GM21390 (cell line): ENCODE results near the gene TCEAL1.
"Not testable (repeated sequence)": the region's sequence is repeated elsewhere in the genome, so short reads cannot be mapped to it uniquely, and the experiment has no call there.

Experiments used
- ATAC-seq: cut with Tn5 transposase; IDR thresholded peaks from one replicate; pipeline ENCODE4 v1.9.1; 2021; ENCODE audit not compliant: unreplicated experiment

TCEAL1 gene

DNA sequence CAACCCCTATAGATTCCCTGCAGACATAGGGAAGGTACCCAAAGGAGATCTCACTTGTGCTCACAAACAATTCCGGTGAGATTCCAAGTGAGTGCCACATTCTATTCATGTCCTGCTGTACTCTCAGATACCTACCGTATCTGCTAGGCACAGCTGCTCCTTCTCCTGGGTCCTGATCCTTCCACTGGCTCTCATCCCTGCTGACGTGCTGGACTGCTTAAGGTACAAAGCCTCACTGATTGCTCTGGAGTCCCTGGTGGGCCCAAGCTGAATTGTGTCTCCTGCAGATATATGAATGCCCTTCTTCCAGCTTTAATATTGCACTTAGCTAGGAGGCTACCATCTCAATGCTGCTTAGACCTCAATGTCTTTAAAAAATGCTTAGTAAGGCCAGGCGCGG, 2.4 kb downstream of the TCEAL1 start:
- no peak for ATAC-seq

DNA sequence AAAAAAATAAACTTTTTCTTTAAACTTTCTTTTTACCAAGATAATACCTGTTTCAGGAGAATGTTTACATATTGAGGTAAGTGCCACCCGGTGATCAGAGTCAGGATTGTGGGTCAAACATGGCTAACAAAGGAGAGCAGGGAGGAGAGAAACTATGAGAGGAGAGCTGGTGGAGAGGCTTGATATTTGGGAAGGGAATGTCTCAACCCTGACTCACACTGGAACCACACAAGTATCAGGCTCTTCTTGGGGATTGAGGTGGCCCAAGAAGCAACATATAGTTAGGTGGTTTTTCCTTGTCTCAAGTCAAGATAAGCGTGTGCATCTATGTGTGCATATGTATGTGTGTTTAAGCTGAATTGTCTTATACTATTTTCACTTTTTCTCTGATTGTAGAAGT, 6.7 kb downstream of the TCEAL1 start:
- ATAC-seq = no peak

DNA sequence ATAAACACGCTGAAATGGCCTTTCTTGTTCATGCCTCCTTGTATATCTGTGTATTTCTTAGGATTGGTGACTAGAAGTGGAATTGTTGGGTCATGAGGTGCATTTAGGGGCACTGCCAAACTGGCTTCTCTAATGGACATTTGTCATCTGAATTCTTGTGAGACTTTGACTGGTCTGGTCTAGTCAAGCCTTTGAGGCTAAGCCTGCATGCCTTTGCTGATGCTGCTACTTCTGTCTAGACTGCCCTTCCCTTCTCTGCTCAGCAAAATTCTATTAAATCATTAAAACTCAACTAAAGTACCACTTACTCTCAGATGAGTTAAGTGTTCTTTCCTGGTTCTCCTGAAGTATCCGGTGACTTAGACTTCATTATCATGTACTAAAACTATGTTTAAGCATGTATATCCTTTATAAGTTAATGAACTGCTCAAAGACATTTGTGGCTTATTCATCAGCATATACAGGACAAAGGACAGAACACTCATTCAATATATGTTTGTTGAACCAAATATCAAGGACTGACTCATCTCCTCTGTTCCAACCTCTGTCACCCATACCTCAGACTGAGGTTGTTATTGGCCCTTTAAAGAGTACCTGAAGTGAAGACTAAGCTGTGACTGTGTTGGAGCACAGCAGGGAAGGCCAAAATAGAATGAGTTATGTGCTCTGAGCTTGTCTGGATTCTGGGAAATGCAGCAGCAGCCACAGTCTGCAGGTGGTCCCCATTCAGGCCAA, 9.0 kb downstream of the TCEAL1 start:
- ATAC-seq = no peak

DNA sequence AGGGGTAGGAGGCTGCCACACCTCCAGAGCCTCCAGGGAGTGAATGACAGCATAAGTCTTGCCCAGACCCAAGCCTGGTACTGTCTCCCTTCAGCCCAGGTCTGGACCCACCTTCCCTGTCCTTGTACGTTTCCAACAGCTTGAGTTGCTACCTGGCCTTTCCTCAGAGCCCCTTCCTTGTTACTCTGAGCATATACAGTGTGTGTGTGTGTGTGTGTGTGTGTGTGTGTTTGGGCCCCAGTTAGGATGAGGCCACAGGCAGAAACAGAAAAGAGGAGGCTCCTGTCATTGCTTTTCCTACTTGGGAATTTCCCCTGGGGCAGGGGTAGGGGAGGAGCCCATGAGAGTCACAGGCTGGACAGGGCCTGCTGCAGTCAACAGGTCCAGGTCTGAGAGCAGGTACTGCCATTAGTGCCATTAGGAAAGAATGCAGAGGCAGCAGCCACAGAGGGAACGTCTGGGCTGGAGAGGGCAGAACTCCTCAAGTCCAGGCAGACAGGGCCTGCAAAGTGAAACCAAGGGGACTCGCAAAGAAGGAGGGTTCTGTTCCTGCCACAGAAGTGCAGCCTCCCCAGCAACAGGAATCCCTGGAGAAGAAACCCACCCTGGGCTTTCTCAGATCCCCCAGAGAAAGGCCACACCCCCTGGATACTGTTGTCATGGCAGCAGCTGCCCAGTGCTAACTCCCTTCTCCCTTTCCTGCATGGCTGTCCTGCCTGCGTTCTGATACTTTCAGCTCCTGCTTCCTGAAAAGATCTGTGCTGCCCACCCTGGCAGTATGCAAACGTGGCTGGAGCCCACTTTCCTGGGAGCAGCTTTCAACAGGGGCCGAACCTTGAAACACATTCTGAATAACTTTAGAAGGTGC, 9.9 kb downstream of the TCEAL1 start:
- not testable (repeated sequence) for ATAC-seq

DNA sequence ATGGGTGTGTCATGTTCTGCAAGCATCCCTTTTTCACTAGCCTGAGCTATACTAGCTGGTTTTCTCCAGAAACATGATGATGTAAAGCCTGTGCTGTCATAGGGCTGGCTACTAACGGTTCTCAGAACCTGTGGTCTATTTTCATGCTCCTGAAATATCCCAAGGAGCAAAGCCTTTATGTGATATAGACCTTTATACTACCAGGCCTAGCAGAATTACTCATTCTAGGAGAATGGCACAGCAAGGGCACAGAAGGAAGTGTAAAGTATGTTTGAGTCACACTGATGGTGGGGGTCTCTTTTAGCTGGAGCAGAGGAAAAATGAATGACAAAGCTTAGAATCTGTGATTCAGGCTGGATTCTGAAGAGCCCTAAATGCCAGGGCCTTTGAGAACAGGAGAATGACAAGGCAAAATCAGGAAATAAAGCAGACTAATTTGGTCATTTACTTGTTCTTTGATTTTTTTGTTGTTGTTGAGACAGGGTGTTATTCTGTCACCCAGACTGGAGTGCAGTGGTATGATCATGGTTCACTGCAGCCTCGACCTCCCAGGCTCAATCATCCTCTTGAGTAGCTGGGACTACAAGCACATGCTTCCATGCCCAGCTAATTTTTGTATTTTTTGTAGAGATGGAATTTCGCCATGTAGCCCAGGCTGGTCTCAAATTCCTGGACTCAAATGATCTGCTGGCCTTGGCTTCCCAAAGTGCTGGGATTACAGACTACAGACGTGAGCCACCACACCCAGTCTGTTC, 11.8 kb downstream of the TCEAL1 start:
- no peak for ATAC-seq

DNA sequence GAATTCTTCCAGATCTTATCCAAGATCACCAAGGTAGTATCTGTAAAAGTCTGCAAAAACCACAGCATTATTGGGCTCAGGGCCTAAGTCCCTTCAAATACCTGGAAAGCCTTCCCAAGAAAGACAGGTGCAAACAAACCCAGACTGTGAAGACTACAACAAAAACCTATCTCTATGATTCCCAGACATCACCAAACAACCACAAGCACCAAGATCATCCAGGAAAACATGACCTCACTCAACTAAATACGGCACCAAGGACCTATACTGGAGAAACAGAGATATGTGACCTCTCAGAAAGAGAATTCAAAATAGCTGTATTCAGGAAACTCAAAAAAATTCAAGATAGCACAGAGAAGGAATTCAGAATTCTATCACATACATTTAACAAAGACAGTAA, 15.3 kb downstream of the TCEAL1 start:
- no peak for ATAC-seq

DNA sequence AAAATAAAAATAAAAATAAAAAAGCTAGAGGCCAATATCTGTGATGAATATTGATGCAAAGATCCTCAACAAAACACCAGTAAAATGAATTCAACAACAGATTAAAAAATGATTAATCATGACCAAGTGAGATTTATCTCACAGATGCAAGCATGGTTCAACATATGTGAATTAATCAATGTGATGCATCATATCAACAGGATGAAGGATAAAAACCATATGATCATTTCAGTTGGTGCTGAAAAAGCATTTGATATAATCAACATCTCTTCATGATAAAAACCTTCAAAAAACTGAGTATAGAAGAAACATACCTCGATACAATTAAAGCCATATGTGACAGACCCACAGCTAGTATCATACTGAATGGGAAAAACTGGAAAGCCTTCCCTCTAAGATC, 18.9 kb downstream of the TCEAL1 start:
- ATAC-seq = no peak

DNA sequence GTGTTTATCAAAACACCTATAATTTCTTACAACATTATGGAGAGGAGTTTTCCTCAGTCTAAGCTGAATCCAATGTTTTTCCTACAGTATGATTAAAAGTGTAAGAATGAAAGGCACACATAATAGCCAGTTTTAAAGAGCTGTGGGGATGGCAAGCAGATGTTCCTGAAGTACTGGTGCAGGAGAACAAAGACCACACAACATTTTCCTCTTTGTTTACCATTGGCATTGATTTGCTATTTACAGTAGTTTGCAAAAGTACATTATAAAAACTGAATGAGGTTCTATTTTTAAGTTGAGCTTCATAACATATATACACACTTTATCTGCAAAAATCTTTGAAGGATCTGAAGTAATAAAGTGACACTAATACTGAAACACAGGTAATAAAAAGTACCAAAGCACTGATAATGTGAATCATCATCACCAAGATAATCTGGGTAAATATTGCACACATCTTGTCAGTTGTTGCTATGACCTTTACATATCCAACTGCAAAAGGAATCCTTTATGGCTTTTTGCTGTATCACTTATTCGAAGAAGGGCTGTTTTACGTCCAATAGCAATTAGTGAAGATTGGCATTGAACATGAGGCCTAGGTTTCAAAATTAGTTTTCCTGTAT, 22.5 kb downstream of the TCEAL1 start:
- ATAC-seq = no peak

DNA sequence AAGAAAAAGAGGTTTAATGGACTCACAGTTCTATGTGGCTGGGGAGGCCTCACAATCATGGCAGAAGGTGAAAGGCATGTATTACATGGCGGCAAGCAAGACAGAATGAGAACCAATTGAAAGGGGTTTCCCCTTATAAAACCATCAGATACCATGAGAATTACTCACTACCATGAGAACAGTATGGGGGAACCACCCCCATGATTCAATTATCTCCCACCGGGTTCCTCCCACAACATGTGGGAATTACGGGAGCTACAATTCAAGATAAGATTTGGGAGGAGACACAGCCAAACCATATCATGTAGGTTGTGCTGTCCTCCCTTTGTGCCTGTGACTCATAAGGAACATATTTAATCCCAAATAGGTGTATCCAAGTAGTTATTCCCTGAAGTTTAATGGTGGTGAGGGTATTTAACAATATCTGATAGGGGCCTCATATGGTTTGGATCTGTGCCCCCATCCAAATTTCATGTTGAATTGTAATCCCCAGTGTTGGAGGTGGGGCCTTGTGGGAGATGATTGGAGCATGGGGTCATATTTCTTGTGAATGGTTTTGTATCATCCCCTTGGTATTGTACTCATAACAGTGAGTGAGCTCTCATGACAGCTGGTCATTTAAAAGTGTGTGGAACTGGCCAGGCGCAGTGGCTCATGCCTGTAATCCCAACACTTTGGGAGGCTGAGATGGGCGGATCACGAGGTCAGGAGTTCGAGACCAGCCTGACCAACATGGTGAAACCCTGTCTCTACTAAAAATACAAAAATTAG, 26.6 kb downstream of the TCEAL1 start:
- ATAC-seq = not testable (repeated sequence)

DNA sequence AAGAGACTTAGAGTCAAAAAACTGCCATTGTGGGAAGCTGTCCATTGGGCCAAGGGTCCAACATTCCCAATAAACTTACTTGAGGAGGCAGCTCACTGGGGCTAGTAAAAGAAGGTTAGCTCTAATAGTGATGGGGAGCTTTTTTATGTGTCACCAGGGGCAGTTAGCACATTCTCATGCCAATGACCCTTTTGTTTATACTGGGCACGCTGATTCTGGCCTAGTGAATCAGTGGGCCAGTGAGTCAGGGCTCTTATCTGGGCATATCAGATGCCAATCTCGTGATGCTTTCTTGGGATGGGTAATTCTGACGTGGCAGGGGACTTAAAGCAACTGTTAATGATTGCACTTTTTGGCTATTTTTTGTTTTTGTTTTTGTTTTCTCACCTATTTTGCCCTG, 27.8 kb downstream of the TCEAL1 start:
- no peak for ATAC-seq

DNA sequence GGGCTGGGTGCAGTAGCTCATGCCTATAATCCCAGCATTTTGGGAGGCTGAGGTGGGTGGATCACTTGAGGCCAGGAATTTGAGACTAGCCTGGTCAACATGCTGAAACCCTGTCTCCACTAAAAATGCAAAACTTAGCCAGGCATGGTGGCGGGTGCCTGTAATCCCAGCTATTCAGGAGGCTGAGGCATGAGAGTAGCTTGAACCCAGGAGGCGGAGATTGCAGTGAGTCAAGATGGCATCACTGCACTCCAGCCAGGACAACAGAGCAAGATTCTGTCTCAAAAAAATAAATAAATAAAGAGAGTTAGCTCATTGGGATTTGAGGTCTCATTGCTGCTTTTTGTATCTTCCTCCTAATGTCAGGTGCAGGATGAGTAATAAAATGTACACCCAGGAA, 28.3 kb downstream of the TCEAL1 start:
- ATAC-seq = not testable (repeated sequence)

DNA sequence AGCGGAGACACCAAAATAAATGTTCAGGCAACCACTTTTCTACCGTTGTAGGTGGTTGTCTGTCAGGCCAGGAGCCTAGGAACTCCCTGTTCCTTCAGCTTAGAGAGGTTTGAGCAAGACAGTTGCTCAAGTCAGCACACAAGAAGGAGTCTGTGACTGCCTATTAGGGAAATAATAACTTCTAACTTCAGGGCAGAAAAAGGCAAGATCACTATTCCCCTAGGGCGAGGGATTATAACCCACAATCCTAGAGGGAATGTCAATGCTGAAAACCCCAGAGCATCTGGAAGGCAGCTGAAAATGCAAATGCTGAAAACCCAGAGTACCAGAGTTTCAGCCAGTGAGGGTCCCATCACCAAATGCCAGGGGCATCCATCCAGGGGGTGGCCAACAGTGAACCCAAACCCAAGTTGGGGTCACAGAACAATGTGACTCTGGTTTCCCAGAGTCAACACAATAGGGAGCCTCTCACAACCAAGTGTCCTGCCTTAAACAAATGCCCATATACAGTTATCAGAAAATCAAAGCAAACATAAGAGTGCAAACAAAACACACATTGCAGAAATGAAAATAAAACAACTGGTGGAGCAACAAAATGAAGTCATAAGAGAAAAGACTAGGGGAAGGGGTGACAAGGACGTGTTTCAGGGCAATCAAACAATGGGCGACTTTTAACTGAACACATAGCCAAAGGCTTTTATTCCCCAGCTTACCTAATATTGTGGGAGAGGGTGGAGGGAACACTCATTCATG, 30.1 kb downstream of the TCEAL1 start:
- no peak for ATAC-seq

DNA sequence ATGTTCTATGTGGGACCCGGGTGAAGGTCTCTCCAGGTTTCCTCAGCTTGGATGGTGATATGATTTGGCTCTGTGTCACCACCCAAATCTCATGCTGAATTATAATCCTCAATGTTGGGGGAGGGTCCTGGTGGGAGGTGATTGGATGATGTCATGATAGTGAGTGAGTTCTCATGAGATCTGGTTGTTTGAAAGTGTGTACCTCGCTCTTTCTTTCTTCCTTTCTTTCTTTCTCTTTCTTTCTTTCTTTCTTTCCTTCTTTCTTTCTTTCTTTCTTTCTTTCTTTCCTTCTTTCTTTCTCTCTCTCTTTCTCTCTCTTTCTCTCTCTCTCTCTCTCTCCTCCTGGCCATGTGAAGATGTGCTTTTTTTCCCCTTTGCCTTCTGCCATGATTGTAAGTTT, 30.7 kb downstream of the TCEAL1 start:
- not testable (repeated sequence) for ATAC-seq

DNA sequence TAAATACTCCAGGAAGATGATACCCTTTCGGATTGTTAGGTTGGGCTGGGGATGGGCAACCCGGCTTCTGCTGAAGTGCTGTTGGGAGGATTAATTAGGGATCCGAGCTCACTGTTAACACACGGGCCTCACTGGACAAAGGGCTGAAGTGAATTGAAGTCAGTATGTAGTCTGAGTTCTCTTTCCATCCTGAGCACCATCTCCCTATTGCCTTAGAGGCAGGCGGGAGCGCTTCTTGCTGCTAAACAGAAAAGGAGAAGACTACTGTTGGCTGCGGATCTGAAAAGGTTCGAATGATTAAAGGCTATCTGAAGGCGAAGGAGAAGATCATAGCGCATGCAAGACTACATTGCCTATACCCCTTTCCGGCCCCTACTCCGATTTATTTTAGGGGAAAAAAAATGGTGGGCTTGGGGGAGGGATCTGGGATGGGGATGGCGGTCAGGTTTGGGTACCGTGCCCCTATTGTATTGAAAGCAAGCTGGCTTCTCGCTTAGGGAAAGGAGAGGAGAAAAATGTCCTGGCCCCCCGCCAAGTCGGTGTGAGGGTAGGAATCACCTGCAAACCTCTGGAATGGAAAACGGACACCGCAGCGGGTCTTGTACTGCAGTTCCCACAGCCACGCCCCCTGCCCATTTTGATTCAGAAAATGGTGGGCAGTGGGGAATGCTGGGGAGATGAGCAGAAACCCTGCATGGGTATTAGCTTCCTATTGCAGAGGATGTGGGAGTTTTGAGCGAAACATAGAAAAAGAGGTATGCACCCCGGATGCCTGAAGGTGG, 35.4 kb downstream of the TCEAL1 start:
- no peak for ATAC-seq

DNA sequence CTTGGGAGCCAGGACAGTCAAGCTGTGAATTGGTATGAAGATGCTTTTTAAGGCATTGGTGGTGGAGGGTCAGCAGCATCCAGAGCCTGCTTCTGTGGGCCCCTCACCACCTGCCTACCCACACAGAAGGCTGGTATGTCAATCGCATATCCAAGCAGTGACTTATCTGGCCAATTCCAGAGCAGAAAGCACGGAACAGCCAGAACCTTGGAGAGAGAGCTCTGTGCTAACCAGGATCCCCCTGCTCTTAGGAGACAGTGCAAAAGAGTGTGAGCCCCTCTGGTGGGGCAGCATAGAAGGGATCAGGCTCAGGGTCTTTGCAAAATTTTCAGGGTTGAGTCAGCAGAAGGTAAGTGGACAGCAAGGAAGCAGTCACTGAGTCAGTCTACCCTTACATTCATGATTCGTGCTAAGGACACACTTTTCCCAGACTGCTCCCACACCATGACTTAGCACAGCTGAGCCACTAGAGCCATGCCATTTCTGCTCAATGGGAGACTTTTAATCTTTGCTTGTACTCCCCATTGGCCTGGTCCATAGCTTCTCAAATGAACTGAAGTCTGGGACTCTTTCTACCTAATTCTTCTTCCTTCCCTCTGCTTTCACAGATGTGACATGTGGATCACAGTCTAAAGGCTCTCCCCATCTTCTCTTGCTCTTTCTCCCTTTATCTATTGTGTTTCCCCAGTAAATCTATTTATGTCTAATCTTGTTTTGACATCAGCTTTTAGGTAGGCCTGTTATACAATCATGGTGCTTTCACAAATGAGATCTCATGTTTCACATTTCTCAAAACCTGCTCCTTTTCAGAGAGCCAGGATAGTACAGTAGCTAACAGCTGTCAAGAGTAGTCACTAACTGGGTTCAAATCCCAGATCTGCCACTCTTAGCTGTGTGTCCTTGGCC, 37.7 kb downstream of the TCEAL1 start:
- no peak for ATAC-seq

DNA sequence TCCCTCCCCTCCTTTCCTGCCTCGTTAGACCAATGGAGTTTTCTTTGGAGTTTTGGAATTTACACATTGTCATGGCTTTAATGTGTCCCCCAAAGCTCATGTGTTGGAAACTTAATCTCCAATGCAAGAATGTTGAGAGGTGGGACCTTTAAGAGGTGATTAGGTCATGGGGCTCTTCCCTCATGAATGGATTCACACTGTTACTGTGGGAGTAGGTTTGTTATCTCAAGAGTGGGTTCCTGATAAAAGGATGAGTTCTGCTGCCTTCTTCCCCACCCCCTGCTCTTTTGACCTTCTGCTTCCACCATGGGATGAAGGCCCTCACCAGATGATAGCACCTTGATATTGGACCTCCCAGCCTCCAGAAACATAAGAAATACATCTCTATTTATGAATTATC, 41.0 kb downstream of the TCEAL1 start:
- no peak for ATAC-seq

DNA sequence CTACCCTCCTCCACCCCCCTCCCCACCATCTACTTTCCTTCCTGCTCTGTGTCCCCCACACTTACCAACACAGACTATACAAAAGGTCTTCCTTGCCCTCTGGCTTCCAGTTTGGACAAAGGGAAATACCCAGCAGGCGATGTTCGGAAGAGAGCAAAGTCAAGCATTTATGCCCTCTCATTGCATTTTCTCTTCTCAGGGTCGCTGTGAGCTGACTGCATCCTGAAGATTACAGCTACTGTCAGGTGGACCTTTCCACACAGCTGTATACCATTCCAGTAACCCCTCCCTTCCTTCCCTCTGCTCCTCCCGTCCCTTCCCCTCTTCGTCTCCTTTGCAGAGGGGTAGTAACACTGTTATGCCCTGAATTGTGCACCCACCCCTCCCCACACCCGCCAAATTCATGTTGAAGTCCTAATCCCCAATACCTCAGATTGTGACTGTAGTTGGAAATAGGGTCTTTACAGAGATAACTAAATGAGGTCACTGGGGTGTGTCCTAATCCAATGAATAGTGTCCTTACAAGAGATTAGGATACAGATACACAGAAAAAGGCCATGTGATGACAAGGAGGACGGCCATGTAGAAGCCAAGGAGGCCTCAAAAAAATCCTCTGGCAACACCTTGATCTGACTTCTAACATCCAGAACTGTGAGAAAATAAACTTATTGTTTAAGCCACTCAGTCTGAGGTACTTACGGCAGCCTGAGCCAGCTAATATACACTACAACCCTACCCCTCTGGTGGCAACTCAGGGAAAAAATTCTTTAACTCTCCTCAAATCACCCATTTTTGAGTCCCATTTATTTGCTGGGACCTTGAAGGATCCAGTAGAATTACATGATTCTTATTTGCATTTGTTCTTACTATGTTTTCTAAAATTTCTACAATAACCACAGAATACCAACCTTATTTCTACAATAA, 46.0 kb downstream of the TCEAL1 start:
- ATAC-seq = no peak
